ENCODE measurements around the gene EGLN2.
A peak's percentile ranks its signal among the peaks of the same experiment; 100 is the strongest.

The EGLN2 gene

GRCh38 chr19:40755791-40756190 lies 43.2 kb upstream of the EGLN2 start:
- Histone ChIP-seq H3K4me3 (ENCODE audit: low read depth, low read length, poor library complexity, severe bottlenecking) (peak overlapping the region; percentile 89), H3K36me3 (ENCODE audit: insufficient read depth, low read length) (peaks cover 87% of the 10 kb centered on the region), H3K9me2 (ENCODE audit: low read depth, low read length) (no peaks in the 10 kb centered on the region), H3K27me3 (ENCODE audit: insufficient read depth, low read length) (no peaks in the 10 kb centered on the region), H3K4me2 (ENCODE audit: low read length) (peak overlapping the region; percentile 73), H3K27ac (ENCODE audit: low read depth, low read length, poor library complexity, severe bottlenecking) (peak overlapping the region; percentile 62), H3K4me1 (ENCODE audit: insufficient read depth, low read length, severe bottlenecking) (peaks cover 44% of the 10 kb centered on the region), H4K20me1 (ENCODE audit: insufficient read depth, low read length) (no peaks in the 10 kb centered on the region), H3K9ac (ENCODE audit: low read length) (no peak overlapping the region; the same call in 1 of the 2 replicates), H3K79me2 (ENCODE audit: insufficient read depth, low read length) (peaks cover 63% of the 10 kb centered on the region), H3K9me3 (ENCODE audit: low read length) (no peaks in the 10 kb centered on the region), H2AFZ (ENCODE audit: low read length) (no peak overlapping the region), H3F3A (ENCODE audit: insufficient read depth, low read length) (no peaks in the 10 kb centered on the region)
- TF ChIP-seq, protein P1, sequence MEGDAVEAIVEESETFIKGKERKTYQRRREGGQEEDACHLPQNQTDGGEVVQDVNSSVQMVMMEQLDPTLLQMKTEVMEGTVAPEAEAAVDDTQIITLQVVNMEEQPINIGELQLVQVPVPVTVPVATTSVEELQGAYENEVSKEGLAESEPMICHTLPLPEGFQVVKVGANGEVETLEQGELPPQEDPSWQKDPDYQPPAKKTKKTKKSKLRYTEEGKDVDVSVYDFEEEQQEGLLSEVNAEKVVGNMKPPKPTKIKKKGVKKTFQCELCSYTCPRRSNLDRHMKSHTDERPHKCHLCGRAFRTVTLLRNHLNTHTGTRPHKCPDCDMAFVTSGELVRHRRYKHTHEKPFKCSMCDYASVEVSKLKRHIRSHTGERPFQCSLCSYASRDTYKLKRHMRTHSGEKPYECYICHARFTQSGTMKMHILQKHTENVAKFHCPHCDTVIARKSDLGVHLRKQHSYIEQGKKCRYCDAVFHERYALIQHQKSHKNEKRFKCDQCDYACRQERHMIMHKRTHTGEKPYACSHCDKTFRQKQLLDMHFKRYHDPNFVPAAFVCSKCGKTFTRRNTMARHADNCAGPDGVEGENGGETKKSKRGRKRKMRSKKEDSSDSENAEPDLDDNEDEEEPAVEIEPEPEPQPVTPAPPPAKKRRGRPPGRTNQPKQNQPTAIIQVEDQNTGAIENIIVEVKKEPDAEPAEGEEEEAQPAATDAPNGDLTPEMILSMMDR (IDR thresholded peaks at IDR 0.05; ENCODE audit: low read length): no peak
- no peak for TF ChIP-seq EZH2 (IDR thresholded peaks at IDR 0.05; ENCODE audit: borderline replicate concordance, low read length)

- peaks cover 44% of the 10 kb centered on the region for H3K4me1 ChIP-seq (ENCODE audit: insufficient read depth, low read length, severe bottlenecking)
- no peaks in the 10 kb centered on the region for H3K27me3 ChIP-seq (ENCODE audit: insufficient read depth, low read length)
- TF ChIP-seq, protein P1 (IDR thresholded peaks at IDR 0.05; ENCODE audit: low read length): no peak
- TF ChIP-seq EZH2 (IDR thresholded peaks at IDR 0.05; ENCODE audit: borderline replicate concordance, low read length): no peak
- peak overlapping the region; percentile 89 for H3K4me3 ChIP-seq (ENCODE audit: low read depth, low read length, poor library complexity, severe bottlenecking)
- no peak overlapping the region for H2AFZ ChIP-seq (ENCODE audit: low read length)
- peak overlapping the region; percentile 73; the same call in 1 of the 2 replicates for H3K4me2 ChIP-seq (ENCODE audit: low read length)
- H3F3A ChIP-seq (ENCODE audit: insufficient read depth, low read length): no peaks in the 10 kb centered on the region
- H3K79me2 ChIP-seq (ENCODE audit: insufficient read depth, low read length): peaks cover 57% of the 10 kb centered on the region
- H3K9me3 ChIP-seq (ENCODE audit: low read length): no peaks in the 10 kb centered on the region
- no peak overlapping the region for H3K9ac ChIP-seq (ENCODE audit: low read length)
- H3K27ac ChIP-seq (ENCODE audit: low read depth, low read length, poor library complexity, severe bottlenecking): no peak overlapping the region
- H3K36me3 ChIP-seq (ENCODE audit: insufficient read depth, low read length): peaks cover 89% of the 10 kb centered on the region
- H4K20me1 ChIP-seq (ENCODE audit: insufficient read depth, low read length): no peaks in the 10 kb centered on the region
- H3K9me2 ChIP-seq (ENCODE audit: low read depth, low read length): no peaks in the 10 kb centered on the region
Observed at GRCh38 chr19:40756502-40757110, 42.4 kb upstream of the EGLN2 start.

- Histone ChIP-seq H3K36me3 (ENCODE audit: insufficient read depth, low read length) (peaks cover 92% of the 10 kb centered on the region), H3K9ac (ENCODE audit: low read length) (no peak overlapping the region), H3K79me2 (ENCODE audit: insufficient read depth, low read length) (peaks cover 39% of the 10 kb centered on the region), H3K4me1 (ENCODE audit: insufficient read depth, low read length, severe bottlenecking) (peaks cover 34% of the 10 kb centered on the region), H3K27ac (ENCODE audit: low read depth, low read length, poor library complexity, severe bottlenecking) (no peak overlapping the region), H2AFZ (ENCODE audit: low read length) (no peak overlapping the region), H4K20me1 (ENCODE audit: insufficient read depth, low read length) (no peaks in the 10 kb centered on the region), H3K4me3 (ENCODE audit: low read depth, low read length, poor library complexity, severe bottlenecking) (no peak overlapping the region), H3K9me3 (ENCODE audit: low read length) (no peaks in the 10 kb centered on the region), H3K4me2 (ENCODE audit: low read length) (no peak overlapping the region), H3K27me3 (ENCODE audit: insufficient read depth, low read length) (no peaks in the 10 kb centered on the region), H3F3A (ENCODE audit: insufficient read depth, low read length) (no peaks in the 10 kb centered on the region), H3K9me2 (ENCODE audit: low read depth, low read length) (no peaks in the 10 kb centered on the region)
- TF ChIP-seq EZH2 (IDR thresholded peaks at IDR 0.05; ENCODE audit: borderline replicate concordance, low read length): no peak
- TF ChIP-seq, protein P1 (IDR thresholded peaks at IDR 0.05; ENCODE audit: low read length): no peak
Observed at GRCh38 chr19:40758491-40758890, 40.5 kb upstream of the EGLN2 start.
